K562 (cell line): ENCODE results near the gene RNLS. TPM values are rescaled to one million over a fixed set of nuclear protein-coding genes. Genes with fewer than 3 reads are reported as not detected.

Experiments used
- ATAC-seq: fragments of 200-7000 bp; cut with Tn5 transposase; 3 replicates; pipeline ENCODE4 v1.9.1; 2020; ENCODE audit warnings: moderate library complexity
- BruUV-seq: library from RNA; stranded (reverse); fragments of 400-500 nt; replicated peaks from 2 replicates; lab custom pipeline; 2021; lab: Mats Ljungman, UMichigan
- CTCF ChIA-PET: fragments of 300-600 bp; formaldehyde crosslinking; extraction: SDS; loops from one replicate; lab custom pipeline; 2021; ENCODE audit warnings: low intra/inter-chr PET ratio; lab: Yijun Ruan, JAX
- POLR2A ChIA-PET: fragments of 300-600, 350-650 bp; sonication (Branson Sonifier 250); formaldehyde crosslinking; extraction: SDS; loops from one replicate; lab custom pipeline; 2021; ENCODE audit warnings: antibody characterized with exemption, inconsistent platforms; lab: Yijun Ruan, JAX
- DNase-seq, 4 experiments: peaks; one replicate each; pipeline versions ENCODE4 v3.0.0 to v3.0.0-alpha.2; 2011 to 2018; ENCODE audit warnings: low spot score in 3 of 4, mixed read lengths in 3 of 4; ENCODE audit errors: extremely low read depth in 1 of 4
- FAIRE-seq: peaks from 2 replicates; lab custom pipeline; 2011; peaks lifted over from hg19 to GRCh38; lab: Jason Lieb, UNC
- H2AFZ ChIP-seq: 2 replicates; pipeline ENCODE4 v1.6.0; 2011; ENCODE audit warnings: low read depth, low read length, control low read depth, inconsistent platforms
- H3K27ac ChIP-seq: fragments of 200-600 bp; 3 replicates; pipeline ENCODE4 v1.8.0; 2011; ENCODE audit warnings: low read depth, mild to moderate bottlenecking, control low read depth, inconsistent platforms, low read length, moderate library complexity, mixed read lengths; ENCODE audit errors: extremely low read depth
- H3K27me3 ChIP-seq, 2 experiments: fragments of 300-600 bp in 1 of 2; 2 replicates in 1 of 2; 3 replicates in 1 of 2; pipeline versions ENCODE4 v1.6.0 to v1.8.0; 2011; ENCODE audit warnings: inconsistent platforms in 2 of 2, low read length in 2 of 2, mild to moderate bottlenecking in 1 of 2, mixed read lengths in 1 of 2, moderate library complexity in 1 of 2; ENCODE audit not compliant: control insufficient read depth in 2 of 2, insufficient read depth in 2 of 2
- H3K36me3 ChIP-seq: fragments of 300-600 bp; 3 replicates; pipeline ENCODE4 v1.8.0; 2011; ENCODE audit warnings: mild to moderate bottlenecking, low read length, inconsistent platforms; ENCODE audit not compliant: control insufficient read depth, insufficient read depth
- H3K4me1 ChIP-seq, 2 experiments: fragments of 200-600 bp in 1 of 2; replicated peaks in 1 of 2; 2 replicates in 1 of 2; 3 replicates in 1 of 2; pipeline versions ENCODE4 v1.5.1 to v1.8.0; 2011; ENCODE audit warnings: inconsistent platforms in 2 of 2, low read length in 2 of 2, mild to moderate bottlenecking in 1 of 2, mixed read lengths in 1 of 2, moderate library complexity in 1 of 2; ENCODE audit not compliant: control insufficient read depth in 2 of 2, insufficient read depth in 2 of 2
- H3K4me2 ChIP-seq: 2 replicates; pipeline ENCODE4 v1.6.1; 2011; ENCODE audit warnings: low read length, control low read depth, inconsistent platforms, mixed read lengths; ENCODE audit not compliant: insufficient read depth
- H3K4me3 ChIP-seq: fragments of 200-600 bp; sonication (generic), shearing (Covaris generic); 2 replicates; pipeline ENCODE4 v1.5.1; 2016; ENCODE audit warnings: control low read depth, inconsistent platforms
- H3K79me2 ChIP-seq: fragments of 200-600 bp; 3 replicates; pipeline ENCODE4 v1.8.0; 2011; ENCODE audit warnings: low read length, inconsistent platforms; ENCODE audit not compliant: control insufficient read depth, insufficient read depth
- H3K9ac ChIP-seq, 2 experiments: 2 replicates each; pipeline versions ENCODE4 v1.6.0 to v1.6.1; 2011; ENCODE audit warnings: low read depth in 2 of 2, low read length in 2 of 2, control low read depth in 1 of 2, inconsistent platforms in 1 of 2, mild to moderate bottlenecking in 1 of 2, mixed read lengths in 1 of 2; ENCODE audit not compliant: insufficient read depth in 1 of 2
- H3K9me1 ChIP-seq: one replicate; pipeline ENCODE4 v1.6.0; 2011; ENCODE audit warnings: inconsistent platforms, mild to moderate bottlenecking, low read length, moderate library complexity; ENCODE audit not compliant: control insufficient read depth, insufficient read depth
- H3K9me3 ChIP-seq: replicated peaks from 2 replicates; pipeline ENCODE4 v1.5.1; 2011; ENCODE audit warnings: low read depth, low read length, inconsistent platforms; ENCODE audit not compliant: control insufficient read depth, insufficient read depth
- H4K20me1 ChIP-seq: replicated peaks from 2 replicates; pipeline ENCODE4 v1.6.1; 2011; ENCODE audit warnings: low read length, inconsistent platforms, mixed read lengths; ENCODE audit not compliant: control insufficient read depth, insufficient read depth
- GABPB1 ChIP-seq: sonication (generic); formaldehyde crosslinking; IDR thresholded peaks from 2 replicates; pipeline ENCODE4 v1.8.0; 2022; ENCODE audit warnings: mild to moderate bottlenecking, missing genetic modification reagents
- HSF4 ChIP-seq: fragments of 250-450 bp; sonication (Bioruptor Pico); IDR thresholded peaks from 2 replicates; pipeline ENCODE4 v2.1.2; 2022; ENCODE audit warnings: mild to moderate bottlenecking, moderate library complexity, borderline replicate concordance
- KLF16 ChIP-seq: IDR thresholded peaks from 2 replicates; pipeline ENCODE4 v1.6.1; 2016; ENCODE audit warnings: antibody characterized with exemption
- SREBF1 ChIP-seq: fragments of 150-350 bp; IDR thresholded peaks from 2 replicates; pipeline ENCODE4 v1.6.1; 2014; ENCODE audit warnings: antibody characterized with exemption, low read depth, low read length, borderline replicate concordance
- ZKSCAN8 ChIP-seq: fragments of 200-800 bp; sonication (Bioruptor generic); IDR thresholded peaks from 2 replicates; pipeline ENCODE4 v1.6.1; 2016; ENCODE audit warnings: missing genetic modification characterization, missing compliant biosample characterization
- ZNF316 ChIP-seq: fragments of 450-650 bp; IDR thresholded peaks from 2 replicates; pipeline ENCODE4 v1.6.1; 2016
- WGBS: fragments of 100-300 bp; shearing (Covaris generic); methylation state at CpG from one replicate; pipeline ENCODE4 v1.1.6; 2016; ENCODE audit warnings: low coverage, mixed read lengths; ENCODE audit not compliant: insufficient coverage; ENCODE audit errors: missing lambda C conversion rate; 5-methylcytosine and 5-hydroxymethylcytosine counted together
- in situ Hi-C: fragments of 300-500 bp; cut with MboI; formaldehyde crosslinking; loops from 4 replicates; pipeline ENCODE4 v1.15.0; 2018; ENCODE audit warnings: inconsistent platforms, mixed read lengths
- intact Hi-C: fragments of 100-400 bp; cut with micrococcal nuclease; formaldehyde crosslinking; loops from 2 replicates; pipeline ENCODE4 v1.14.2; 2022
- polyA plus RNA-seq, 8 experiments: library from polyadenylated mRNA; depleted of rRNA in 4 of 8; stranded (reverse) in 5 of 8; unstranded in 3 of 8; fragments of >200 nt; fragmentation: Nextera tagmentation in 2 of 8; fragmentation: Illumina TruSeq in 1 of 8; extraction: Ambion mirVana in 2 of 8; extraction: Trizol in 1 of 8; gene quantifications; 2 replicates each; pipeline versions ENCODE4 v1.2.1 to v1.2.3, GENCODE V29; 2011 to 2014; ENCODE audit warnings: inconsistent platforms in 1 of 8, missing spikeins in 1 of 8
- total RNA-seq, 7 experiments: library from RNA; depleted of rRNA in 6 of 7; stranded (reverse); fragments of >200 nt in 6 of 7; fragmentation: Illumina TruSeq in 2 of 7; extraction: Trizol in 2 of 7; gene quantifications; 2 replicates each; pipeline versions ENCODE4 v1.2.1 to v1.2.3, GENCODE V29; 2011 to 2021; ENCODE audit warnings: low replicate concordance in 1 of 7
- TF ChIP-seq, protein P1 (sequence below): sonication (generic); formaldehyde crosslinking; IDR thresholded peaks from 2 replicates; pipeline ENCODE4 v1.9.0; 2022; ENCODE audit warnings: mild to moderate bottlenecking, missing genetic modification reagents

The RNLS gene
- total and polyA plus RNA-seq, 9 of the 15 experiments (the other 6 are each of a cell fraction or from before 2014, with no cell fraction given), result 0.14 to 0.72 (median 0.41) TPM; not detected in 3

DNA sequence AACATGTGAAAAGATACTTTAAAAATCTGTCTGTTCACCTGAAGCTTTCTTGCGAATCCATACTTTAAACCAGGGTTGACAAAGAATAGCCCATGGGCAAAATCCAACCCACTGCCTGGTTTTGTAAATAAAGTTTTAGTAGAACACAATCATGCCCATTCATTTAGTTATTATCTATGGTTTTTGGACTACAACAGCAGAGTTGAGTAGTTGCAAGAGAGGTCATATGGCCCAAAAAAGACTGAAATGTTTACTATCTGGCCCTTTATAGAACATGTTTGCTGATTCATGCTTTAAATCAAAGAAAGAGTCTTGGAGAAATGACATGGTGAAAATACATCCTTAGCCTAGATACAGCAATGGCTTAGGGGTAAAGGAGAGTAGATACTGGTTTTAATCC, 356.2 kb downstream of the RNLS start:
- no peaks in the 10 kb centered on the region for H3K36me3 ChIP-seq
- 13% methylated on average over 1 of the region's 1 CpG for WGBS
- ATAC-seq (no peak), DNase-seq (no peak), FAIRE-seq (no peak)
- no peak overlapping the region for H3K9ac ChIP-seq
- in situ Hi-C loops, result no loop called here
- H3K4me1 ChIP-seq, result peaks cover 0 to 3% of the 10 kb centered on the region in 2 experiments; a peak in 1 of 5 replicates
- H3K4me2 ChIP-seq, result no peak overlapping the region
- H3K27ac ChIP-seq, result no peak overlapping the region
- intact Hi-C loops, result no loop called here
- H3K9me3 ChIP-seq, result no peaks in the 10 kb centered on the region
- no peaks in the 10 kb centered on the region for H3K9me1 ChIP-seq
- POLR2A ChIA-PET, result no interaction called here
- no peak overlapping the region for H2AFZ ChIP-seq
- H3K4me3 ChIP-seq, result no peak overlapping the region
- H4K20me1 ChIP-seq, result no peaks in the 10 kb centered on the region
- no peaks in the 10 kb centered on the region for H3K79me2 ChIP-seq
- no TSS peak for BruUV-seq
- TF ChIP-seq SREBF1 (no peak), ZNF316 (0 out of 2 replicates have a peak, but pooled peaks have one; percentile 4), KLF16 (no peak), HSF4 (no peak), GABPB1 (no peak), ZKSCAN8 (no peak)
- TF ChIP-seq, protein P1, sequence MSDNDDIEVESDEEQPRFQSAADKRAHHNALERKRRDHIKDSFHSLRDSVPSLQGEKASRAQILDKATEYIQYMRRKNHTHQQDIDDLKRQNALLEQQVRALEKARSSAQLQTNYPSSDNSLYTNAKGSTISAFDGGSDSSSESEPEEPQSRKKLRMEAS (CRISPR knock-in tag), result no peak
- CTCF ChIA-PET, result no interaction called here
- no peaks in the 10 kb centered on the region for H3K27me3 ChIP-seq
